Measurements from ENCODE around the gene PLEKHA6.
"Not testable (repeated sequence)": the region's sequence is repeated elsewhere in the genome, so short reads cannot be mapped to it uniquely, and the experiment has no call there.

Gene PLEKHA6

GRCh38 chr1:204258213-204259115 is 101.3 kb downstream of the PLEKHA6 start:
- DNase-seq = no peak

- no peak for DNase-seq
Measured at GRCh38 chr1:204257446-204257845, 102.3 kb downstream of the PLEKHA6 start.

GRCh38 chr1:204256531-204256930 is 103.2 kb downstream of the PLEKHA6 start:
- DNase-seq = no peak

- no peak for DNase-seq
Measured at GRCh38 chr1:204255966-204256365, 103.8 kb downstream of the PLEKHA6 start.

GRCh38 chr1:204255225-204255624 is 104.5 kb downstream of the PLEKHA6 start:
- no peak for DNase-seq

GRCh38 chr1:204254031-204254661 is 105.6 kb downstream of the PLEKHA6 start:
- no peak for DNase-seq

- DNase-seq = no peak
Measured at GRCh38 chr1:204251926-204252689, 107.6 kb downstream of the PLEKHA6 start.

GRCh38 chr1:204251286-204251685 is 108.4 kb downstream of the PLEKHA6 start:
- no peak for DNase-seq

- no peak for DNase-seq
Measured at GRCh38 chr1:204250428-204251030, 109.2 kb downstream of the PLEKHA6 start.

- DNase-seq = no peak
Measured at GRCh38 chr1:204249736-204250427, 109.8 kb downstream of the PLEKHA6 start.

- no peak for DNase-seq
Measured at GRCh38 chr1:204248954-204249353, 110.8 kb downstream of the PLEKHA6 start.

GRCh38 chr1:204246876-204247275 is 112.9 kb downstream of the PLEKHA6 start:
- no peak for DNase-seq

GRCh38 chr1:204242920-204243319 is 116.8 kb downstream of the PLEKHA6 start:
- DNase-seq = no peak

- no peak for DNase-seq
Measured at GRCh38 chr1:204241914-204242313, 117.8 kb downstream of the PLEKHA6 start.

GRCh38 chr1:204241050-204241449 is 118.7 kb downstream of the PLEKHA6 start:
- DNase-seq = no peak

- DNase-seq = no peak
Measured at GRCh38 chr1:204240233-204240632, 119.5 kb downstream of the PLEKHA6 start.

GRCh38 chr1:204239401-204239800 is 120.3 kb downstream of the PLEKHA6 start:
- not testable (repeated sequence) for DNase-seq

GRCh38 chr1:204238520-204238919 is 121.2 kb downstream of the PLEKHA6 start:
- DNase-seq = not testable (repeated sequence)

- DNase-seq = not testable (repeated sequence)
Measured at GRCh38 chr1:204237515-204237914, 122.2 kb downstream of the PLEKHA6 start.

GRCh38 chr1:204232526-204232925 is 127.2 kb downstream of the PLEKHA6 start:
- DNase-seq = no peak

GRCh38 chr1:204230211-204230610 is 129.5 kb downstream of the PLEKHA6 start:
- no peak for DNase-seq

- DNase-seq = no peak
Measured at GRCh38 chr1:204228896-204229295, 130.8 kb downstream of the PLEKHA6 start.

All from activated gamma-delta T cell (primary cell).